GM19372 (cell line): Measurements from ENCODE around the gene ANKRD6.
"Not testable (repeated sequence)": the region's sequence is repeated elsewhere in the genome, so short reads cannot be mapped to it uniquely, and the experiment has no call there.

Source experiments
- ATAC-seq: cut with Tn5 transposase; IDR thresholded peaks from one replicate; pipeline ENCODE4 v1.9.1; 2021; ENCODE audit warnings: mild to moderate bottlenecking, low read depth, moderate library complexity; ENCODE audit not compliant: unreplicated experiment

Gene ANKRD6

DNA sequence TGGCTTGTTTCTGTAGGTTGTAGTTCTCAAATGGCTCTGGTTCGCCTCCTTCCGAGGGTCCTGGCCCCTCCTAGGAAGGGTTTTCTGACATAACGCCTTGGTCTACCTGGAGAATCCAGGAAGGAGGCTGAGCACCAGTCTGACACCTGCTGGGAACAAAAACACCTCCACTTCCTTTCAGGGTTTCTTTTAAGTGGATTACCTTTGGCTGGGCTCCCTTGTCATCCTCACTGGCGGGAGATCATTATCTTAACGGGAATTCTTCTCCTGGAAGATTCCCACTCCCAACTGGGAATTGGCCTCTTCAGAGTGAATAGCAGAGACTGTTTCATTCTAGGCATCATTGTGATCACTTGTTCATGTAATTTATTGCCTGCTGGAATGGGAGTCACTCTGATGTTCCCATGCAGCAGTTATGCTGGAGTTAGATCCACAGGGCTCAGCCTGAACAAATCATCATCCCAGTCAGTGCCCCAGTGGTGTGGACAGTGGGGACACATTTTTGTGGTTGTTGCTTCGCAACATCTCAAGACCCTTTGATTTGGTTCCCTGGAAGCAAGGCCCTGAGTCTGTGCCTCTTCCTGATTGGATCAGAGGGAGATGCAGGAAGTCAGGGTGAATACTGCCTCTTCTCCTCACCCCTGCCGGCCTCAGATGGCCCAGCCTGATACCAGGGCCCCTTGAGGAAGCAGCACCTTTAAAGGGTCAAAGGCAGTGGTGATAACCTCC lies 156.5 kb downstream of the ANKRD6 start:
- no peak for ATAC-seq

DNA sequence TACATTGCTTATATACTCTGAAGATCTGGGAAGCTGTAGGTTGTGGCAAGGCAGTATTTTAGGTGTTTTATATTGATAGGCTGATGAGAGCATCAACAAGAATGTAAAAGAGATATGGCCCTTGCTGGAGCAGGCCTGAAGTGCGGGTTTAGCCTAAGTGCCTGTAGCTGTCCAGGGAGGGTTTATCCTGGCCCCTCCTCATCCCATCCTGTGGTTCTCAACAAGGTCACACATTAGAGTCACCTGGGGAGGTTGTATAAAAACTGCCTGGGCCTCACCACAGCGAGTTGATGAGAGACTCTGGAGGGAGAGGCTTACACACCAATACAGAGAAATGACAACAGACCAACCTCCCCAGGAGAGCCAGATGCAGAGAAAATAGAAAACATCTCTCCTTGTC lies 157.2 kb downstream of the ANKRD6 start:
- no peak for ATAC-seq

DNA sequence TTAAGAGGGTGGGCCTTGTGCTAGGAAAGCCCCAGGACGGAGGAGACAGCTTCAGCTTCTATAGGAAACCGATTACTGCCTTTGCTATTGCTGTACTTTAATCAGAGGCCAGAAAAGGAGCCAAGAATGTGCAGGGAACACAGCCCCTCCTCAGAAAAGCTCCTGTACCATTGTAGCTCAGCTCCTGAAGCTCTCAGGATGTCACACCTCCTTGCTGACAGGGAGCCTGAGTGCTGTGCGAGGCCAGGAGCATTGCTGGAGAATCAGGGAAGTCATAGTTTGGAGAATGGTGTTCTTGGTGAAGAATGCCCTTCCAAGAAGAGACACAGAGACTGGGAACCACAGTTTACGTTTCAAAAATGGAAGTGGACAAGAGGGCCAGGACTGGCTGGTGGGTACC lies 158.8 kb downstream of the ANKRD6 start:
- no peak for ATAC-seq

DNA sequence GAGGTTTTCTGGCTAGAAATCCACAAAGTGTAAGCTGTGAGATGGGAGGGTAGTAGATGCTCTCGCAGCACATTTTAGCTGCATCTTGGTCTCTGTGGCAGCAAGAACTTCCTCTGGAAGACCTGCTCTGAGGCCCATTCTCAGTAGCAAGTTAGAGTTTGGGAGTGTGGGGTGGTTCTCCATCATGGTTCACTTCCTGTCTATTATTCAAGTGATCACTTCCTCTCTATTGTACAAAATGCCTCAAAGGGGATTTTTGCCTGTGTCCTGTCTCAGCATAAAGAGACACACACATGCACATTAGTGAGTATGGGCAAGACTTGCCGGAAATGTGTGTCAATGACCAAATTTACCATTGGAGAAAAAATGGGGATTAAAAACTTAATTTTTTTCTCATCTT lies 163.1 kb downstream of the ANKRD6 start:
- peak; percentile 88 for ATAC-seq

DNA sequence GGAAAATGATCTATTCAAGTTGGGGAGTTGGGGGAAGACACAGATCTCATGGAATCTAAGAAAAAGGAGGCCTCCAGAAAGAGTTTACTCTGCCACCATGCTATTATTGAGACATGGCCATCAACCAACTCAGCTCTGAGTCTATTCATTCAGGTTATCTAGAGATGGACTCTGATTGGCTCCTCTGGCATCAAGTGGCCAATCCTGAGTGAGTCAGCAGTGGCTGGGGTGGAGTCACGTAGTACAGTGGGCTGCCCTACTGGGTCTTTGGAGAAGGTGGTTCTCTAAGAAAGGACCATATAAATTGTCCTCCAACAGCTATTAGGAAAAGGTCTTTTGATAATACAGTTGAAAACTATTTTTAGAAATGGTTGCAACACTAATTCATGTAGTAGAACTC lies 163.5 kb downstream of the ANKRD6 start:
- no peak for ATAC-seq

DNA sequence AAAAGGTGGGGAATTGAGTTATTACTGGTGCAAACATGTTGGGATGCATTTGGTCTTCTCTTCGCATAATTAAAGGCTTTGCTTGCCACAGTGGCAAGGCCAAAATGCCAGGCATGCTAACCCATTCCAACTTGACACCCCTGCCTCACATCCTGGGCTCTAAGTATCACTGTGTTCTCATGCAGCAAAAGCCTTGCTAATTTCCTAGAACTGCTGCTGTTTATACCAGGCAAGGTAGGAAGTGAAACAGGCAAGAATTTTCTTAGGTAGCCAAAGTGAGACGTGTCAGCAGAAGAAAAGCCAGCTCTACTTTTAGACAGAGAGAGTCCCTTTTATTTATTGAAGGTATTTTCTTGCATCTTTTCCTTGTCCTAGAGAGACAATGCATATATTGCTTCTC lies 164.4 kb downstream of the ANKRD6 start:
- ATAC-seq, result no peak

DNA sequence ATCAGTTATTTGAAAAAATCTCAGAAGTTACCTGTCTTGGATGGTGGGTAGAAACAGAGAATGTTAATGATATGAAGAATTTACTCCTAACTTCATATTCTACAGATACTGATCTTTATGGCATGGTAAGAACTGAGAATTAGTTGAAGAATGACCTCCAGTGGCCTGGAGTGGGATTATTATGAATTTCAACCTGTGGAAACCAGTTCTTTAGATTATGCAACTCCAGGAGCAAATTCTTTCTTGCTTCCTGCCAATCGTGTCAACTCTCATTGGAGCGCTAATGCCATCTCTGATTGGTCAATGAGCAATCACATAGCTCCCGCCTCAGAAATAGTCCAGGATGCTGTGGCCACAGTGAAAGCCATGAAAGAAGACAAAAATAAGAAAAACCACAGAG lies 165.0 kb downstream of the ANKRD6 start:
- ATAC-seq, result no peak

DNA sequence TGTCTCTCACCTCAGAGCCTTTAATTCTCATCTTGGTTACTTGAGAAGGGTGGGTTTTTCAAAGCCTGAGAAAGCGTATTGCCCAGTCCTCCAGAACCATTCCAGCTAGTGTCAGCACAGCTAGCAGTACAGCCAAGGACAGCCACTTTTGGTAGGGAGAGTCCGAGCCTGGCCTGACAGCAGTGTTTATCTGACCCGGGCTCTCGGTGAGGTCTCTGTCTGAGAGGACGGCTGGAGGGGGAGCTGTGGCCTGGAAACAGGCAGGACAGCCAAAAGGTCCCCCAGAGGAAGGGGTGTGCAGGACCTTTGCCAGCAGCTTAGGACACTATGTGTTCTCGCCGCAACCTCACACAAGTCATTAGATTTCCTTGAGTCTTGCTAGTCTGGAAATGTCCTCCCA lies 166.8 kb downstream of the ANKRD6 start:
- no peak for ATAC-seq

DNA sequence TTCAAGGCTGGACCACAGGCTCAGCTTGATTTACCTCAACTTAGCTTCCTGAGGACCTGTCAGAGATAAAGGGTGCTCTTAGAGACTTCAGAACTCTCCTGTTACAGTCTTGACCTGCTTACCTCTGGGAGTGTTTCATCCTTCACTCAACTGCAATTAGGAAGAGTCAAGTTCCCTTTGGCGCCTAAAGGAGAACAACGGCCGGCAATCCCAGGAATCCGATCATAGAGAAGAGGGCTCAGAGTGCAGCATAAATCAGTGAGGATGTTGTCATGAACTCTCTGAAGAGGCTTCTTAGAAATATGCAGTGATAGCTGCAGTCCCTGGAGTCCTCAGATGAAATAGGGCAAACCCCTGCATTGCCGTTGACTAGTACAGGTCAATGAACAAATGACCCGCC lies 169.2 kb downstream of the ANKRD6 start:
- no peak for ATAC-seq

DNA sequence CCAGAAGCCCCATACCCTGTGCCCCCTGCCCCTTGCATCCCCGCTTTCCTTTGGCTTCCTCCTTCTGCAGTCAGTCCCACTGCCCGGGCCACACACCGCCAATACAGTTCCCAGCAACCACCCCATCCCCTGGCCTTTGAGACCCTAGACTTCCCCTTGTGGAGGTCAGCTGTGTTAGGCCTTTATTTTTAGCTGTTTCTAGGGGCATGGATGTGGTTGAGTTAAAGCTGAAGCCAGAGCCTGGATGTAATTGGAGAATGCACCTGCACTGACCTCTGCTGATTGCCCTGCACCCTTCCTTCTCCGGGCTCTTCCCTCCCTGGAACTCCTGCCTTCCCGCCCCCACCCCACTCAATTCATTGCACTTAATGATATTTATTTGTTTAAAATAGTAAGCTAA lies 171.7 kb downstream of the ANKRD6 start:
- ATAC-seq, result no peak

DNA sequence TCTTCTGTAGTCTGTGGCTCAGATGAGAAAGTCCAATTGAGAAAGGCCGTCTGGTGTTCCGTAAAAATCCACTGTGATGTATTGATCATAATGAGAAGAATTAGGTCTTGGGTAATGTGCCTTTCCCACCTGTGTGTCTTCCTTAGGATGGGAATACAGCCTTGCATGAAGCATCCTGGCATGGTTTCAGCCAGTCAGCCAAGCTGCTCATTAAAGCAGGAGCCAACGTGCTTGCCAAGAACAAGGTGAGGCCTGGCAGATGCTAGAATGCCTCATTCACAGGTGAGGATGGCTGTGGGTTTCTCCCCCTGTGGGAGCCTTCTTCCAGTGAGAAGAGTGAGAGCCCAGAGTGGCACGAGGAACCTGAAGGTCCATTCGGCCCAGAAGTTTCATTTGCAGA lies 172.9 kb downstream of the ANKRD6 start:
- ATAC-seq, result no peak

DNA sequence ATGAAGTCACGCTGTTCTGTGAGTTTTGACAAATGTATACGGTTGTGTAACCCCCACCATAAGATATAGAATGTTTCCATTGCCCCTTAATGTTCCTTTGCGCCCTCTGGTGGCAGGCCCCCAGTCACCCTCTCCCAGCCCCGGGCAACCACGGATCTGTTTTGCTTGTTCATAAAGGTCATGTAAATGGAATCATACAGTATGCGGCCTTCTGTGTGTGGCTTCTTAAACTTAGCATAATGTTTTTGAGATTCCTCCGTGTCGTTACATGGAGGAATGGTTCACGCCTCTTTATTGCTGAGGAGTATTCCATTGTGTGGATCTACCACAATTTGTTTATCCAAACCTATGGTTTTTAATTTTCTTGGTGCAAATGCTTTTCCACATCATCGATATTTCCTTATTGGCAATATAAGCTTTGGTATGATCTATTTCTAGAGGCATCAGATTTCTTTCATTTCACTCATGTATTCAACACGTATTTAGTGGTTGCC lies 177.2 kb downstream of the ANKRD6 start:
- no peak for ATAC-seq

DNA sequence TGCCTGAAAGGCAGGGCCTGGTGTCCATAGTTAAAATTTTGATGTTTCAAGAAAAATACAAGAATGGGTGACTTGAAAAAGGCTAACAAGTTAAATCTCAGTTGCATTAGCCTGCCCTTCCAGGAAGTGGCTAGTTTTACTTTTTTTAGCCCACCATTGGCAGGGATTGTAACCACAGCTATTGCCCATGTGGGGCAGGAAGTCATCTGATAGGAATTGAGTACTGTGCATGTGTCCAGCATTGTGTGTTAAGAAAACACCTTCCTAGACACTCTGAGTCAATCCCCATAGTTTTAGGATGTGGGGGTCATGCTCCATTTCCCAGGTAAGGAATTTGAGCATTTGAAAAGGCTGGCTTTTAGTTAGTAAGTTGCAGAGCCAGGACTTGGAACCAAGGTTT lies 178.7 kb downstream of the ANKRD6 start:
- no peak for ATAC-seq

DNA sequence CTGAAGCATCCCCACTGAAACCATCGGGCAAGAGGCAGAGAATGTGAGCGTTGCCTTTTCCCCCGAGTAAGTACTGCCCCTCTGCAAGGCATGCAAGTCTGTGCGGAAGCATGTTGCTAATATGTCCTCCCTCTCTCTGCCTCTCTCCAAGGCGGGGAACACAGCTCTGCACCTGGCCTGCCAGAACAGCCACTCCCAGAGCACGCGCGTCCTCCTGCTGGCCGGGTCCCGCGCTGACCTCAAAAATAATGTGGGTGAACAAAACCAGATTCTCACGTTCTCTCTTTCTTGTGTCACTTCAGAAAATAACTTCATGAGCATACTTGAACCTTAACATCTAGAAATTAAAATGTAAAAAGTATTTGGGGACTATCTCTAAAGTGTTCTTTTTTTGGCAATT lies 179.2 kb downstream of the ANKRD6 start:
- no peak for ATAC-seq

DNA sequence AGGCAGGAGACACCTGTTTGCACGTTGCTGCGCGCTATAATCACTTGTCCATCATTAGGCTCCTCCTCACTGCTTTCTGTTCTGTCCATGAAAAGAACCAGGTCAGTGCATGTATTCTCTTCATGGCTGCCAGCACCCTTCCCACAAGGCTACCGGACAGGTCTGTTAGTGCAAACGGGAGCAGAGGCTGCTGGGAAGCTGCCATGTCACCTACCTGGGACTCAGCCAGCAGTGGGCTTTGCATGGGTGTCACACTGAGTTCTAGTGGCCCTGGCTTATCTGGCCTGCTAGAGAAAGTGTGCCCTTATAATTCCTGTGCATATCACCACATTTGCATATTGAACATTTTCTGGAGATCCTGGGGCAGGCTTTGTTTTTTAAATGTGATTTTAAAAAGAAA lies 180.8 kb downstream of the ANKRD6 start:
- ATAC-seq, result no peak

DNA sequence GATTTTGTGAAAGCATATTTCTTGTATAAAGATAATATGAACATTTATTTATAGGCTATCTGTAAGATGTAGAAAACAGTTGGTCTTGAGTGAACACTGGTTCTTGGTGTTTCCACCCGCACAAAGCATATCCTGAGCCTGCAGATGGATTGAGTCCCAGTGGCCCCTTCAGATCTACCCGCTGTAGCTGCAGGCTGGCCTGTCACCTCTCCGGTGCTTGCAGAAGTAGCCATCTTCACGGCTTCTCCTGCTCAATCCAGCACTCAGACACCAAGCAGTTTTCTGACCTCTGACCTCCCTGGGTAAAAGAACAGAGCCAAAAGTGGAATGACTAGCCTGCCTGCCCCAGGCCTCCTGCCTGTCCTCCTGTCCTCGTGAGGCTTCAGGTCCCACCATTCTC lies 182.9 kb downstream of the ANKRD6 start:
- no peak for ATAC-seq

DNA sequence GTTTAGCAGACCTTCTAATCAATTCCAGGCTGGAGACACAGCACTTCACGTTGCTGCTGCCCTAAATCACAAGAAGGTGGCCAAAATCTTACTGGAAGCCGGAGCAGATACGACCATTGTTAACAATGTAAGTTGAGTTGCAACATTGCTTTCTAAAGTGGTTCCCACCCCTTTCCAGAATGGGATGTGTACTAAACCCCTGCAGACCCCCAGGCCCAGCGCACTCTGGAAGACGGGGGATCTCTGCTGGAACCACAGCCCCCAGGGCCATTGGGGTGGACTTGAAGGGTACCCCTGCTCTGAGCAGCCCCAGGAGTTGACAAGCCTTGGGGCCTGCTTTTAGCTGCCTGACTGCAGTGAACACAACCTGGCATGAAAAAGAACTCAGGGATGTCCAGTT lies 183.6 kb downstream of the ANKRD6 start:
- ATAC-seq, result no peak

DNA sequence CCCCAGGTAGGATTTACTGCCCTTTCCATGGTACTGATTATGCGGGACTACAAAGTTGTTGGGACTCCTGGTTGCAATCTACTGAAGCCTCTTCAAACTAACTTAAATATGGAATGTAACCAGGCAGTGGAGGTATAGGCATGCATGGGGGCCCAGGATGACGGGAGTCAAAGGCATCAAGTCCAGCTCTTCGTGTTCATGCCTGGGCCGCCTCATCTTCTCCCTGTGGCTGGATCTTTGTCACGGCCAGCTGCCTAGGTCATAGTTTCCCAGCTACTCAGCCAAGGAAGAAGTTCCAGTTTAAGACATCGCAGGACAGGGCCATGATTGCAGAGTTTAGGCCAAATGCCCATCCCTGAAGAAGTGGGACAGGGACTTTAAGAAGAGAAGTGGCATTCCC lies 185.1 kb downstream of the ANKRD6 start:
- ATAC-seq, result no peak

DNA sequence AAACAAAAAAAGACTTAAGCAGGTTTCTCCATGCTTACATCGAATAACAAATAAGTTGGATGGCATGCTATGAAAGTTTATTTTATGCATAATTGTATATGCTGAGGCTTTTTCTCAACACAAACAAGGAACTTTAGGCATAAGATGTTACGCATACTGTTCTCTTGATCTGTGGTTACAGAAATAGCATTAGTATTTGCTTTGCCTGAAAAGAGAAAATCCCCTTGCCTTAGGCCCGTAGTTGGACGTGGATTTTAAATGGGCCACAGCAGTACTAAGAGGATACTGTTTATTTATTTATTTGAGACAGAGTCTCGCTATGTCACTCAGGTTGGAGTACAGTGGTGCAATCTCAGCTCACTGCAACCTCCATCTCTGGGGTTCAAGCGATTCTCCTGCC lies 186.6 kb downstream of the ANKRD6 start:
- ATAC-seq, result no peak

DNA sequence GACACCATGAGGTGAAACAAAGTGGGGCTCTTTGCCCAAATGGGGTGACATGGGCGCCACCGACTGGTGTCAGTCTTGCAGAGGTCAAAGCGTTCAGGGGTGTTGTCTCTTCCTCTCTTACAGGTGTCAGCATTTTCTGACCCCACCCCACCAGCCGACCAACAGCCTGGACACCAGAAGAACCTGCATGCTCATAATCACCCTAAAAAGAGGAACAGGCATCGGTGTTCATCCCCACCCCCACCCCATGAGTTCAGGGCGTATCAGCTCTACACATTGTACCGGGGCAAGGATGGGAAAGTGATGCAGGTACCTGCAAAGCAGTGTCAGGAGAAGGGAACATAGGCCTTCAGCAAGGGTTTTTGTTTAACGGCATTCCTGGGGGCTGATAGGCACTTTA lies 190.8 kb downstream of the ANKRD6 start:
- ATAC-seq, result no peak

DNA sequence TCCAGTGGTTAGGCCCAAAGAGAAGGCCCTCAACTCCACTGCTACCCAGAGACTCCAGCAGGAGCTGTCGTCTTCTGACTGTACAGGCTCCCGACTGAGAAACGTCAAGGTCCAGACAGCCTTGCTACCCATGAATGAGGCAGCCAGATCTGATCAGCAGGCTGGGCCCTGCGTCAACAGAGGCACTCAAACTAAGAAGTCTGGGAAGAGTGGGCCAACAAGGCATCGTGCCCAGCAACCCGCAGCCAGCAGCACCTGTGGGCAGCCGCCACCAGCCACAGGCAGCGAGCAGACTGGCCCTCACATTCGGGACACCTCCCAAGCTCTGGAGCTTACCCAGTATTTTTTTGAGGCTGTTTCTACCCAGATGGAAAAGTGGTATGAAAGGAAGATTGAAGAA lies 197.5 kb downstream of the ANKRD6 start:
- ATAC-seq, result no peak

DNA sequence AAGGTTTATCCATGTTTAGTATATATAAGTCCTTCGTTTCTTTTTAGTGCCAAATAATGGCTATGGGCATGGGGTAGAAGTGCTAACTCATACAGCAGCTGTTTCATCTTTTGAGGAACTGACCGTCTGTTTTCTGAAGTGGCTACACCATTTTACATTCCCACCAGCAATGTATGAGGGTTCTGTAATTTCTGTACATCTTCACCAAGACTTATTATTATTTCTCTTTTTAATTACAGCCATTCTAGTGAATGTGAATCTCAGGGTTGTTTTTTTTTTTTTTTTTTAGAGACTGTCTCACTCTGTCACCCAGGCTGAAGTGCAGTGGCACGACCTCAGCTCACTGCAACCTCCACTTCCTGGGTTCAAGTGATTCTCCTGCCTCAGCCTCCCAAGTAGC lies 203.5 kb downstream of the ANKRD6 start:
- ATAC-seq, result not testable (repeated sequence)

DNA sequence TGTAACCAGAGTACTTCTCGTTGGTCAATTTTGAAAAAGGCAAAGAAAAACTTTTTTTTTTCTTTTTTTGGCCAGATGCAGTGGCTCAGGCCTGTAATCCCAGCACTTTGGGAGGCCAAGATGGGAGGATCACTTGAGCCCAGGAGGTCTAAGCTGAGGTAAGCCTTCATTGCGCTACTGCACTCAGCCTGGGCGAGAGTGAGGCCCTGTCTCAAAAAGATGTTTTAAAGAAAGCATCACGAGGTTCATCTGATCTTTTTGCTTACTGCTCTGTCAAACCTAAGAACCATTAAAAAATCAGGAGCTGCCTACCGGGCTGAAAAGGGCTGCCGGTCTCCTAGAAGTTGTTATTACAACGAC lies 205.0 kb downstream of the ANKRD6 start:
- ATAC-seq, result peak; percentile 0
